ENCODE results near the gene FGFR2.

The FGFR2 gene

DNA sequence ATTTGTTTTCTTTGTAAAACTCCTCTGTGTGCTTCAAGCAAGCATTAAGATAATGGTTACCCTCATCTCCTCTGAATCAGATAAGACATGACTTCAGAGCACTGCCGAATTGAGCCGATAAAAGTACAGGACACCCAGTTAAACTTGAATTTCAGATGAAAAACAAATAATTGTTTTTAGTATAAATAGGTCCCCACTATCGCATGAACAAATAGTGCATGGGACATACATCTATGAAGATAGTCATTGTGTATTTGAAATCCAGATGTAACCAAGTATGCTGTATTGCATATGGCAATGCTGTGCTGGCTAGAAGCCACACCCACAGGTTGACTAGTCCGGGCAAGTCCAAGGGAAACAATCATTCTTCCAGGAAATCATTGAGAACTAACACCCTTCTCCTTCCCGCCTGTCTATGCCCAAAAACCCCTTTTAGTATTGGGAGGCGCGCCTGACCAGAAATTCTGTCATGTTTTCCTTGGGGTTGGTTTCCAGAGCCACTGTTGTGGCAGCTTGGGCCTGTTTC is 12.6 kb upstream of the FGFR2 start:
- no peak for DNase-seq (ENCODE audit: low spot score)

DNA sequence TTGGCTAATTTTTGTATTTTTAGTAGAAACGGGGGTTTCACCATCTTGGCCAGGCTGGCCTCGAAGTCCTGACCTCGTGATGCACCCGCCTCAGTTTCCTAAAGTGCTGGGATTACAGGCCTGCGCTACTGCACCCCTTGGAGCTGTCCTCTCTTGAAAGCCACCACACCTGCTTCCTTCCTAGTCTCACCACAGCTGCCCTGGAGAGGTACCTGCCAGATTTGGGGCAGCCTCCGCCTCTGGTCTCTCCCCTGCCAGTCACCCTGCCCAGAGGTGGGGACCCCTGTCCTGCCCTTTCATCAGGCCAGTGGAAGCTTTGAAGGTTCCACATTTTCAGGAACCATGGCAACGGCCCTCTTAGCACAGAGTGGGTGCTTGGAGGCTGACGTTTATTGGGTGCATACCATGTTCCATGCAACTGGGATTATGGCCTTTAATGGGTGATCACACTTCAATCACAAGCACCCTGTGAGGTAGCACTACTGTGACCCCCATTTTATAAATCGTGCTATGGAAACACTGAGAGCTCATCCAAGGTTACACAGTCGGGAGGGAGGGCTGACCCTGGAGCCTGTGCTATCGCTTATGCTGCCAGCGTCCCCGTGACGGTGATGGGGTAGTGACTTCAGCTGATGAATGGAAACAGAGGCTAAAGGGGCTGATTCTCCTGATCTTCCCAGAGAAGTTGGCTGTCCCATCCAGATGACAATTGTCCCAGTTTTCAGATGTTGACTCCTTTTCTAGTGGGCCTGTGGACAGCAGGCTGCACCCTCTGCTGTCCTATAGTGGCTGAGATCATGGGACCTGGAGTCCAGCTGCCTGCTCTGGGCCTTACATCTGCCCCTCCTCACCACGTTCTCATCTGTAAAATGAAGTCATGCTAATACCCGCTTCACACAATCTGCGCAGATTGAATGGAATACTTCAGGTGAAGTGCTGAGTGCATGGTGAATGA is 11.5 kb upstream of the FGFR2 start:
- DNase-seq (ENCODE audit: low spot score): no peak

DNA sequence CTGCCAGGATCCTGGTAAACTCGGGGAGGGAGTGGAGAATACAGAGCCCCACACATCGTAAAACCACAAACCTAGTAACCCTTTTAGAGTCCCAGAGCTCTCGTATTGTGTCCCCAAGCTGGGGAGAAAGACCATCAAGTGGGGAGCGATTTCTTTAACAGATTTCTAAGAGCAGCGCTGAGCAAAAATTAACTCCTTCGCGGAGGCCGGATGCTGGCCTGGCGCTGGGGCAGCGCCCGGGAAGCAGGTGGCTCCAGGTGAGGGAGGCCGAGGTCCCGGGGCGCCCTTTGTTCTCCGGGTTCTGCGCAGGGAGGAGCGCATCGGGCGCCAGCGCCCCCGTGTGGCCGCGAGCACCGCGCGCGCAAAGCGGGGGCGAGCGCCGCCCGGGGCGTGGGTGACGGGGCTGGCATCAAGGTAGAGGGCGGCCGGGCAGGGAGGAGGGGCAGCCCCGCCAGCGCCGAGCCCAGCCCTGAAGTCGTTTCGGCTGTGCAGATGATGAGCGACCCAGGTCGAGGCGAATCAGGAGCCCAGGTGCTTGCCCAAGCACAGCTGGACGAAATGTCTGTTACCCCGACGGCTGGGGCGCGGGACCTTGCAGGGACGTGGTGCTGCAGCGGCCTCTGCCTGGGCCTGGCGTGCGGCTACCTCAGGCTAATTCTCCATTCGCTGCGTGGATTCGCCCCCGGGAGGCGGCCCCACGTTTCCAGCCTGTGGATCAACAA is 10.4 kb upstream of the FGFR2 start:
- DNase-seq (ENCODE audit: low spot score): peak; percentile 92

DNA sequence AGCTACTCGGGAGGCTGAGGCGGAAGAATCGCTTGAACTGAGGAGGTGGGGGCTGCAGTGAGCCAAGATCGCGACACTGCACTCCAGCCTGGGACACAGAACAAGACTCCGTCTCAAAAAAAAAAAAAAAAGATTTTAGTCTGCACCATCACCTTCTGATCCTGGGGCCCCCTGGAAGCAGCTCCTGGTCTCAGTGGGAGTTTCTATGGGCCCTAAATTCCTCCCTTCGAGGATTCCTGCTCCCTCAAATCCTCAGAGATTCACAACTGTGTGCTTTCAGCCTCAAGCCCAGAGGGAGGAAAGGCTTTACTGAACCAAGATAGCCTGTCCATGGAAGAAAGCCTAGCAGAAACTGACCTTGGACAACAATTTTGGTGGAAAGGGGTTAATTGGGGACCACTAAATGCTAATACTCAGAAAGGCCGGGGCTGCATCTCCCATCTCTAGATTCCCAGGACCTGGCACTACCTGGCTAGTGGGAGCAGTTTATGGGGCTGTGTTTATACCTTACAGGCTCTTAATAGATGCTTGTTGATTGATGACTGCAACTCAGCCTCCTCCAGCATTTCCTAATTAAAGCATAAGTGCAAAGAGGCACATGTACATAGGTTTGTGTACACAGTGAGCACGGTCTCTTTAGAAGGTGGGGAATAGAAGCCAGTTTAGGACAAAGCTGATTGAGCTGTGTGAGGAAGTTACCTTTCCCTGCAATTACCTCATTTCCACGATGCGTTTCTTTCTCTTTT is 9.2 kb upstream of the FGFR2 start:
- DNase-seq (ENCODE audit: low spot score): no peak

DNA sequence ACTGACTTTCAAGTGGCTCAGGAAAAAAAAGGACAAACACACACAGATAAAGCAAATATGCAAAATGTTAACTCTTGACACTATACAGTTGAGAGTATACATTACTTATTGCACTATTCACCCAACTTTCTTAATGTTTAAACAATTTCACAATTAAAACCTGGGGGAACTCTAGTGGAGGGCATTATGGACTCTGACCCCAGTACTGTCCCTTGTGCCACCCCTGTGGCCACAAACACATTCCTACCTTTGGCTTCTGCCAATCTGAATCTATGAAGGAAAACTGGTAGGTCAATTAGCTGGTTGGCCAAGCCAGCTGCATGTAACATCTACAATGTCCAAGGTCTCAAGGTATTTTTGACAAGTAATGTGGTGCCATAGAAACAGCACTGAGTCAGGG is 7.5 kb upstream of the FGFR2 start:
- no peak for DNase-seq (ENCODE audit: low spot score)

DNA sequence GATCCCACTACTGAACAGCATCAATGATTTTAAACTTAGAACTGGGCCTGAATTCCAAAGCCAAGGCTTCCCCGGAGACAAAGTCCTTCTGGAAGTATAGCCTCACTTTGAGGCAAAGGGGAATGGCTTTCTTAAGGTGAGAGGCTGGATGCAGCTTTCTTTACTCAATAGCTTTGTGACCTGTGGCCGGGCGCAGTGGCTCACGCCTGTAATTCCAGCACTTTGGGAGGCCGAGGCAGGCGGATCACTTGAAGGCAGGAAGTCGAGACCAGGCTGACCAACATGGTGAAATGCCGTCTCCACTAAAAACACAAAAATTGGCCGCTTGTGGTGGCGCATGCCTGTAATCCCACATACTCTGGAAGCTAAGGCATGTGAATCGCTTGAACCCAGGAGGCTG is 3.2 kb upstream of the FGFR2 start:
- no peak for DNase-seq (ENCODE audit: low spot score)

DNA sequence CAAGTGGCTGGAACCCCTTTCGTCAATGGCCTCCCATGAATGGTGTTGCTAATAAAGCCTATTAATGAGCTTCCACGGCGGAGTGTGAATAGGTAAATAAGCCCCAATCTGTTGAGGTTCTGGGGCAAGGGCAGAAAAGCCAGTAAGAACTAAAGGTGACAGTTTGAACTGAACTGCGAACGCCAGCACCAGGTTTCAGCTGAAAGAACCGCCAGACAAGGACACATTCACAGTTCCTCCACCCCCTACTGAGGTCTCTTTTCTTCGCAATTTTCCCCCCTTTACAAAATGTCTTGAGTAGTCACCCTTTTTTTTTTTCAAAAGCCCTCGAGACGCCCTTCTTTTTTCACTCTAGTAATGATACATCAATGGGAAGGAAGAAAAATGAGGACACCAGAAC is 2.4 kb upstream of the FGFR2 start:
- no peak for DNase-seq (ENCODE audit: low spot score)

DNA sequence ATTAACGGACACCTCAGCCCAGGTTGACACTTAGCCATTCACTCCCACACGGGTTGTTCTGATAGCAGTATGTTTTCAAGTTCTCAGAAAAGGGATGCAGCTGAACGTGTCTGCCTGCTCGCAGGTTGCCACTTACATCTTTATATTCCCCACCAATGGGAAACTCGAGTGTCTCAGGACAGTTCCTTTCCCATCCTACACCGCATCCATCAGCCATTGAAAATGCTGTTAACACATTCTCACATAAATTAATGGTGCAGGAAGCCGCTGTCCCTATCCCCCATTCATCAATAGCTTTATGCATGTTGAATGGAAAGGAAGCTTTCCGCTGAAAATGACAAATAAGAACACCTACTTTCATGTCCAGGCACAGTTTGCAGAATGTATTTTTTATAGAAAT is 1.7 kb upstream of the FGFR2 start:
- no peak for DNase-seq (ENCODE audit: low spot score)

DNA sequence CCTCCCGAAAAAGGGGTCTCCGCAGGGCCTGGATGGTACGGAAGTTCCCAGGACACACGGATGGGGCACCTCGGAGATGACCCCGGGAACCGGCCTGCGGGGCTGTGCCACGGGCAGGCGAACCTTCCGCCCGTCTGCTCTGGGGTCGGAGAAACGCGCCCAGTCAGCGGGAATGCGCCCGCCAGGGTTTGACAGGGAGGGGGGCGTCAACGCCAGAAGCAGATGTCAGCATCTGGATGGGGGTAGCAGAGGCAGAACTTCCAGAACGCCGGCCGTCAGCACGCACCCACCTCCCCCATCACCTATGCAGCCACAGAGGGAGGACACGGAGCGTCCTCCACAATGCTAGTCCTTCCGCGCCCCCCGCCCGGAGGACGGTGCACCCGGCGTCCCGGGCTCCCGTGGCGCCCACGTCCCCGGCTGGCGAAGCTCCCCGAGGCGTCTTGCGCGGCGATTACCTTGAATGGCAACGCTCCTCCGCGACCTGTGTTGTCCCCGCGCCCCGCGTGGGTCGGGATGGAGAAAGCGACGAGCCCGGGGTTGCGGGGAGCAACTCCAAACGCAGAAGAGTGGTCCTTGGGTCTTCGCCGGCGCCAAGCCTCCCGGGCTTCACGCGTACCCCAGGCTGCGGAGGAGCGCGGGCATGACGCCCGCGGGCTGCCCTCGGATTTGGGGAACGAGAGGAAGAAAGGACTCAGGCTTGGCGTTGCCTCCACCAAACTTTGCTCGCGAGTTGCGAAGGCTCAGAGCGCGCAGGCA is 561 bp downstream of the FGFR2 start:
- DNase-seq (ENCODE audit: low spot score): no peak

DNA sequence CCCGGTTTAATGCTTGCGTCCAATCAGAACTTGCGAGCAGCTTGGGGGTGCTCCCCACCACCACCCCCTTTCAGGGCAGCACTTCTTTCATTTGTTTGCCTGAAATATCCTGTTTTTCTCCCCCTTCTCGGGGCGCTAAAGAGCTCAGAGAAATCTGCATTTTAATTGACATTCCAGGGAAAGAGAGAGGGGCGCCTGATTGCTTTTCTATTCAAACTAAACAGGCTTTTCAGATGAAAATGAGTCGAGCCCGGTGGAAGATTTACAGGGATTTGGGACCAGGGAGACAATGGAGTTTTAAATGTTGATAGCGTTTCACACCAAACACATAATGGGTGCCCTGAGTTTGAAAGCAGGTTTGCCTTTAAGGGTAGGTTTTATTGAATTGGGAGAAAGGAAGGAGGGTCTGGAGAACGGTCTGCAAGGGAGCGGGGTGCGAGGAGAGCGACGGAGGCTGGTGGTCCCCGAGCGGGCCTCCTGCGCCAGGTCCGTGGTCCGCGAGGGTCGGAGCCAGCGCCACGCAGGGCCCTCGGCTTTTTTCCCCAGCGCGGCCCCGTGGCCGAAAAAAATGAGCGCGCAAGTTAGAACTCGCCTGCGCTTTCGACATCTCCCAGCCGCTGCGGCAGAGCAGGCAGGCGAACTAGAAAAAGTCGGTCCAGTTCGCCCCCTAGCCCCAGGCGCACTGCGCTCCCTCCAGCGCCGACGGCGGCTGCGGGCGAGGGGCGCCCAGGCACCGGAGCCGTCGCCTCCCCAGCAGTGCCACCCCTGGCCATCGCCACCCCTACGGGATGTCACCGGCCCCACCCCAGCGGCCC is 1.3 kb downstream of the FGFR2 start:
- DNase-seq (ENCODE audit: low spot score): peak; percentile 66

DNA sequence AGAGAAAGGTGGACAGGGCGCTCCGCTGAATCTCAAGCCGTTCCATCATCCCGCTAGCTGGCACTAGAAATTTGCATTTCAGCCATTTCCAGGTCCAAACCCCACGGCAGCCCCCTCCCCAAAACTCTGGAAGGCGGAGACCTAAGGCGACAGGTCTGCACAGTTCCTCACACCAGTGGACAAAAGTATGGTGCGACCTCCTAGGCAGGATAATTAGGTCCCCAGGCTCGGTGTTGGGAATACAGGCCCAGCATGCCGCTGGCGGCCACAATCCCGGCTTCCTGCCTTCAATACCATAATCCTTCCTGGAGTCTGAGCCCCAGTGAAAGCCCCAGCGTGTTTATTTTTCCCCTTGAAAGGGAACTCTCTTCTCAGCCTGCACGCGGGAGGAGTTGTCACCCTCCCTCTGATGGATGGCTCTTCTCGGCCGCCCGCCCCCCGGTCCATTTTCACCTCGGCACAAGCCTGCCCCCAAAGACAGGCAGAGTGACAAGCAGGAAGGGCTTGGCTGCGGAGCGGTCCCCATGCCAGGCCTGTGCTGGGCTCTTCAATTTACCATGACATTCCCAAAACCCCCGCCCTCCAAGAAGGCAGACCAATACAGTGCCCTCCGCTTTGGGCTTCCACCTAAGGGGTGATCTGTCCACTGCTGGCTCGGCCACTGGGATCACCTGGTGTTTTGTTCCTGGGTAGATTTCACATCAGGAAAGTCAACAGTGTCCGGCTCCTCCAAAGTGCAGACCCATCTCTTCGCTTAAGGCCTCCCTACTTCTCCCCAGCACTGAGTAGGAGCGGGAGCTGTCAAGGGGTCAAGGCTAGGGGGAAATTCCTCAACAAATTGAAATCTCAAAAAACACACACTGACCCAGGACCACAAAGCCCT is 2.2 kb downstream of the FGFR2 start:
- DNase-seq (ENCODE audit: low spot score): peak; percentile 44

DNA sequence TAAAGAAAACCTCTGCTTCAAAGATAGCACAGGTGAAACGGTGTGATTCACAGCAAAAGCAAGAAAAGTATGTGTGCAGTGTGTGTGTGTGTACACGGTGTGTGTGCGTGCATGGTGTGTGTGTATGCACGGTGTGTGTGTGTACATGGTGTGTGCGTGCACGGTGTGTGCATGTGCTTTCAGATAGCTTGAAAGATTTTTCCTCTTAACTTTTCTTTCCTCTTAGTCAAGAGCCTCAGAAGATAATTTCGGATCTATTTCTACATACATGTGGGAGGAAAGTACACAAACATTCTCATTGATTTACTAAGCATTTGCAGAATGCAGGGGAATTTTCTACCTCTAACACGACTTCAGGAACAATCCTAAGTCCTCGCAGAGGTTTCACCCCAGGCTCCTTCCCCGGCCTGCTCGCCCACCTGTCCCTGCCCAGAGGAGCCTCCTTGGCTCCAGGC is 2.9 kb downstream of the FGFR2 start:
- DNase-seq (ENCODE audit: low spot score): no peak

DNA sequence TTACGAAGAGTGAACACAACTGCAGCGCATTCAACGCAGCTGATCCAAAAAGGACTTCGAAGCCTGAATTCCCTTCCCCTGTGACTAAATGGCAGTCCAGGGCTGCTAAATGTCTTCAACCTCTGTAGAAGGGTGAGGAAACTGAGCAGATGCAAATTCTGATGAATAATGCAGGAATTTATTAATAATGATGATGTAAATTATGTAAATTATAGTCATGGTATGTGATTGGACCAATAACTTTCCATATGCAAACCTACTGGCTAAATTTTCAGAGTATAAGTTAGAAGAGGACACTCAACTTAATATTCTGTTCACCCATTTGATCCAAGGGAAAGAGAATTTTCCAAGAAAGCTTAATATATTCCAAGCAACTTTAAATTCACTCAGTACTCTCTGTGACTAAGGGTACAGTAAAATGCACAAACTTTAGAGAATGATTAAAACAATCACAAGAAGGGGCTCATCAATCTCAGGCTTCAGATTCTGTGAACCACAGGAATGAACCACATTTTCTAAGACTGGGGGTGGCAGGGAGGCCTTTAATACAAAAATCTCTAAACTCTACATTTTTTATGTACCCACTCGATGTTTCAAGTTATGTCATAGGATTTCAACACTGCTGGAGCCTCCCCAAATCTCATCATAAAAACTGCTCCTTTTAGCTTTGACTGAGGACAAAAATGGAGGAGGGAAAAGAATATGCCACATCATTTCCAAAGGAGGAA is 3.5 kb downstream of the FGFR2 start:
- no peak for DNase-seq (ENCODE audit: low spot score)

DNA sequence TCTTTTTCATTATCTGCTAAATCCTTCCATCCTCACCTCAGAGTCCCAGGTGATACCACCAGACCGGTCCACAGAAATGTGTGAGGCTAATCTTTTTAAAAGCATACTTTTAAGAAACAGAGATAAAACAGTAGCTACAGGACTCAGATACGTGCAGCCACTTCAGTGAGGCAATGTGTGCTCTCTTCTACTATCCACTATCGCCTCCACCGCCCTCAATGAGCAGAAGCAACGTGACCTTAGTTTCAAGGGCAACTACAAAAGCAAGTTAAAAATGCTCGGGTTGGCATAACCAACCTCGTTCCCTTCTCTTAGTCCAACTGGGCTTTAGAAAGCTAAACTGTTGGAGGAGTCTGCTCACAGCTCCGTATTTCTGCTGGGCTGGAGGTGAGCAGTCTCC is 4.2 kb downstream of the FGFR2 start:
- no peak for DNase-seq (ENCODE audit: low spot score)

DNA sequence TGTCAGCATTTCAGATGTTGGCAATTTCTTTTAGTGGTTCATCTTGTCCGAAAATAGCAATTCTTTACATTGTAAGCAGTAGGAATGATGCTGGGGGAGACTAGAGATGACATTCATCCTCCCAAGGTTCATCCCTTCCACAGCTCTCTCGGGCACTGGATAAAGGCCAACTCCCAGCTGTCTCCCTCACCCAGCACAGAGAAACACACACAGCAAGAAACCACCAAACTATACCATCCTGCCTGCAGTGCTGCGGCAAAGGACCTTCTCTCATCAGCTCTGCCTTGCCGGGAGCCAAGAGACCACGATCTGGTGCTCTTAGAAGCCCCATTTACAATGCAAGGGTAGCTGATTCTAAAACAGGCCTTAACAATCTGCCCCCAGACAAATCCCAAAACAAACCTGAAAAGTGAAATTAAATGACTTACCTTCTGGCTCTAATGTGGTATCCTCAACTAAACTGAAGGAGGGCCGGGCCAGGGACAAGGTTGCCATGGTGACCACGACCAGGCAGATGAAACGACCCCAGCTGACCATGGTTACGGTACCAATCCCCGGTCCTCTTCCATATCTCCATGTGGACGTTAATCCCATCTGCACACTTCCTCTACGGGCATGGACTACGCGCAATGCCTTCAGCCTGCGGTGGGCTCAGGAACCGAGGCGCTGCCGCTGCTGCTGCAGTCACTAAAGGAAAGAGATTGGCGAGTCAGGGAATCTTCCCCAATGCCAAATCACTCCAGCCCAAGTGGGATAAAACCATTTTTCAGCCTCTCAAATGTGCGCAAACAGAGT is 4.8 kb downstream of the FGFR2 start:
- no peak for DNase-seq (ENCODE audit: low spot score)

DNA sequence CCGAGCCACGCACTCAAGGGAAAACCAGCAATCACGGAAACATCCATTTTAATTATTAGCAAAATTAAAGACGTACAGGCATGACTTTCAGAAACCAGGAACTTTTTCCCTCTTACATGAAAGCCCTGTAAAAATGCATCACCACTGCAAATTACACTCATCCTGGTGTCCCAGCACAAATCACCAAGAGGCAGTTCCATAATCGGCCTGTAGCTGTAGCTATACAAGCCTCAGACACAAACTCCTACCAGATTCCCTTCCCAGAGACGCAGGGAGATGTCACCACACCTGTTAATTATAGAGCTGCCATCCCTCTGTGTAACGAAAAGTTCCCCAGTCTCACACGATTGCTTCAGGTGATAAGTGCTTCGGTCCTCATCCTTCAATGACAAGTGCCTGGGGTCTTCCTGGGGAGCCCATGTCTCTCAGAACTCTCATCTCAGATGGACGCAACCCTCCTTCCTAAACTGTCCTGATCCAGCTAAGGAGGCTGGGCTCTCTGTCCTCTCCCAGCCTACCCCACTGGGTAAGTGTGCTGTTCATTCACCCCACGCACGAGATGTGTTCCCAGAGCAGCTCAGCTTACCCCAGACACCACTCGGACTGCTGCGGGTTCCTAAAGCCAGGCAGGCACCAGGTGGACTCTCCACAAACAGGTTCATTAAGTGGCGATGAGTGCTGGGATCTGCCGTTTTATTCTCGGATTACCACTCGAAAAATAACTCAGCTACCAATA is 5.9 kb downstream of the FGFR2 start:
- DNase-seq (ENCODE audit: low spot score): no peak

DNA sequence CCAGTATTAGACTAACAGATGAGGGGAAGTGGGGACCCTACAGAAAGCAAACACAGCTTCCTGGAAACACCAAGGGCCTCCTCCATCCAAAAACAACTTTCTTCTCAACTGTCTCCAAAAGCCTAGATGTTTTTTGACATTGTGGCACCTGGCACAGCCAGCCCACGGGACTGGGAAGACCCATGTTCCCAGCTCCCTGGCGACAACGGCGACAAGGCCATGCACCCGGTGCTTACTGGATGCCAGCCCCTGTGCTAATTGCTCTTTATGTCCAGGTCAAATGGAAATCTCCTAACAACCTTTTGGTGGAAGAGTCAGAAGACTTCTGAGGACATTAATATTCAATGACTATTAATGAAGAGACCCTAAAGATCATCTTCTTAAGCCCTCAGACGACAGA is 7.1 kb downstream of the FGFR2 start:
- no peak for DNase-seq (ENCODE audit: low spot score)

Measured in iPS-NIHi11 (cell line).